HG03521 (cell line): Measurements from ENCODE around the gene OR52E2.

ENCODE experiments used
- ATAC-seq: cut with Tn5 transposase; IDR thresholded peaks from one replicate; pipeline ENCODE4 v1.9.1; 2021; ENCODE audit warnings: mild to moderate bottlenecking, moderate library complexity; ENCODE audit not compliant: unreplicated experiment

The OR52E2 gene

DNA sequence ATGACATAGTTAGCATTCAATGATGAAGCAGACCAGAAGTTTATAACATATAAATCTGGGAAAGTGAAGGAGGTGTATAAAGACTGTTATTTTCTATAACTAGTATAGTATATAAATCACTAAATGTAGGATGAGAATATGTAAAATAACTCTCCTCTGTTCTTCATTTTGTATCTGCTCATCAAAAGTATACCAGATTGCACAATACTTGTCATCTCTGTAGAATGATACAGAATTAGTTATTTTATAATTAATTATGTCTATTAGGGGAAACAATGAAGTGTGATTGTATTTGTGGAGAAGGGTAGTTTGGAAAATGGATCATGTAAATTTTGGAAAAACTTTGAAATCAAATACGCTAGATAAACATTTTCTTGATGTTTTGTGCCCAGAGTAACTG is 46.4 kb downstream of the OR52E2 start:
- ATAC-seq = no peak

DNA sequence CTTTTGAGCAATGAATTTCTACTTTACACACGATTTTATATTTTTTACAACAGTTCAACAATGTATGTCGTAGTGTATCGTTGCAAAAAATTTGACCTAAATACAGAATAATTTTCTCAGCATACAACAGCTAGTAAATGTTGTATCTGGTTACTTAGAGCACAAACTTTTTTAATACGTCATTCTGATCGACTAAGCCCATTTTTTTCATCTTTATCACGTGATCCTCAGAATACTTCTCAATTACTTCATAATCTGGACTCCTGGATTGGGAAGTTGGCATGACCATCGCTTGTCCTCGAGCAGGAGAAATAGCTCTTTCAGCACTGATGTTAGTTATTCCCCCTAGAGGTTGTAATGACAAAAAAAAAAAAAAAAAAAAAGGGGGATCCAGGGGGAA is 48.2 kb downstream of the OR52E2 start:
- no peak for ATAC-seq
